ENCODE results near the gene KDM6A.
"Not testable (repeated sequence)": the region's sequence is repeated elsewhere in the genome, so short reads cannot be mapped to it uniquely, and the experiment has no call there.

Gene KDM6A

GRCh38 chrX:44967221-44967620 is 94.2 kb downstream of the KDM6A start:
- DNase-seq, result no peak

GRCh38 chrX:44970709-44971108 is 97.7 kb downstream of the KDM6A start:
- DNase-seq, result no peak

GRCh38 chrX:44971674-44972073 is 98.7 kb downstream of the KDM6A start:
- no peak for DNase-seq

- no peak for DNase-seq
Observed at GRCh38 chrX:44972132-44972531, 99.1 kb downstream of the KDM6A start.

DNA sequence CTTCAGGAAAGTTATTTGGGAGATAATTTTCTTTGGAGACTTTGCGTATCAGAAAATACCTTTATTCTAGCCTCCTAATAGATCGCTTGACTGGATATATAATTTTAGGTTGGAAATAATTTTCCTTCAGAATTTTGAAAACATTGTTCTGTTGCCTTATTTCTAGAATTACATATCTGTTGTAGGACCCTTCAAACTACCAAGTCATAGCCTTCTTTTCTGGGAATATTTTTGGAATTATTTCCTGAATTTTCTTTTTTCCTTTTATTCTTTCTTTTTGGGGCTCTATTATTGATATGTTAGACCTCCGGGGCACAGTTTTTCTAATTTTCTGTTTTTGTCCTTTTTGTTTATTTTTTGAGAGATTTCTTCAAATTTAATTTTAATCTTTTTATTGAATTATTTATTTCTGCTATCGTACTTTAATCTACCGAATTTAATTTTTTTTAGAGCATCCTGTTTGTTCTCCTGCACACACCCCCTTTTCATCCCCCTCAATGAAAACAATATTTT is 100.5 kb downstream of the KDM6A start:
- no peak for DNase-seq

GRCh38 chrX:44974451-44974850 is 101.5 kb downstream of the KDM6A start:
- peak; percentile 48 for DNase-seq

DNA sequence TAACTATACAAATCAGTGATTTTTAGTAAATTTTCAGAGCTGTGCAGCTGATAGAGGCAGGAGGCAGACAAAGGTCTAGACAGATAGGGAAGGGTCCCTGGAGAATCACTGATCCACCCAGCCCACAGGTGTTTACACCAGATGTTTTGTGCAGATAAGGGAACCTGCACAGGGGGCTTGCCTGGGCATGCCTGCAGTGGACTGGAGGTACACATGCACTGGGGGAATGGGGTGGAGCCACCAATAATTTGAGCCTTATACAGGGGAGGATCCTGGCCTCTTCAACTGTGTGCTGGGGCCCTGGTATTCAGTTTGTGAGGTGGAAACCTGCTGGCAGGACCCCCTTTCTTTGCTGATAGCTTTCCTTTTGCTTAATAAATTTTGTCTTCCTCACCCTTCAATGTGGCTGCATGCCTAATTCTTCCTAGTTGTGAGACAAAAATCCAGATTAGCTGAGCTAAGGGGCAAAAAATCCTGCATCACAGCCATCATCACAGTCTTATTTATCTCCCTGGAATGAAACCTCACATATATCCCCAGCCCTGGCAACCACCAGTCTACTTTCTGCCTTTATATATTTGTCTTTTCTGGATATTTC is 102.8 kb downstream of the KDM6A start:
- no peak for DNase-seq

DNA sequence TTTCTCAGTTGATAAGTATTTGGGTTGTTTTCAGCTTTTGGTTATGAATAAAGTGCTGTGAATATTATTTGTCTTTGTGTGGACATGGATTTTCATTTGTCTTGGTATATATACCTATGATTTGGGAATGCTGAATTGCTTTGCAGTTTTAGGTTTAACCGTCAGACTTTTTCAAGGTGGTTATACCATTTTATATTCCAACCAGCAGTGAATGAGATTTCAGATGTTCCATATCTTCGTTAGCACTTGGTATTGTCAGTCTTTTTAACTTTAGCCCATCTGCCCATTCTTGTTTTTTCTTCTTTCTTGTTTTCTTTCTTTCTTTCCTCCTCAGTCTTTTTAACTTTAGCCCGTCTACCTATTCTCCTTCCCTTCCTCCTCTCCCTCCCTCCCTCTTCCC is 106.0 kb downstream of the KDM6A start:
- DNase-seq, result no peak

DNA sequence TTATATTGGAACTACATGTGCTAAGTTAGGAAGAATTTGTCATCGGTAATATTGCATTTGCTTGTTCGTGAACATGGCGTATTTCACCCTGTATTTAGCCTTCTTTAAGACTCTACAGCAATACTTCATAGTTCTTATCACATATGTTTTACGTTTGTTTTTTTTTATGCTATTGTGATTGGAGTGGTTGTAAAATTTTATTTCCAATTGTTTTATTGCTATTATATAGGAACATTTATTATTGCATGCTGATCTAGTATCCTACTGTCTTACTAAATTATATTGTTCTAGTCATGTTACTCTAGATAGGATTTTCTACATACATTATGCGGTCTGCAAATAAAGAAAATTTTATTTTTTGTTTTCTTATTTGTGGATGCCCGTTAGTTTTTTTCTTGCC is 107.4 kb downstream of the KDM6A start:
- no peak for DNase-seq

- DNase-seq, result no peak
Observed at GRCh38 chrX:44980883-44981282, 107.9 kb downstream of the KDM6A start.

DNA sequence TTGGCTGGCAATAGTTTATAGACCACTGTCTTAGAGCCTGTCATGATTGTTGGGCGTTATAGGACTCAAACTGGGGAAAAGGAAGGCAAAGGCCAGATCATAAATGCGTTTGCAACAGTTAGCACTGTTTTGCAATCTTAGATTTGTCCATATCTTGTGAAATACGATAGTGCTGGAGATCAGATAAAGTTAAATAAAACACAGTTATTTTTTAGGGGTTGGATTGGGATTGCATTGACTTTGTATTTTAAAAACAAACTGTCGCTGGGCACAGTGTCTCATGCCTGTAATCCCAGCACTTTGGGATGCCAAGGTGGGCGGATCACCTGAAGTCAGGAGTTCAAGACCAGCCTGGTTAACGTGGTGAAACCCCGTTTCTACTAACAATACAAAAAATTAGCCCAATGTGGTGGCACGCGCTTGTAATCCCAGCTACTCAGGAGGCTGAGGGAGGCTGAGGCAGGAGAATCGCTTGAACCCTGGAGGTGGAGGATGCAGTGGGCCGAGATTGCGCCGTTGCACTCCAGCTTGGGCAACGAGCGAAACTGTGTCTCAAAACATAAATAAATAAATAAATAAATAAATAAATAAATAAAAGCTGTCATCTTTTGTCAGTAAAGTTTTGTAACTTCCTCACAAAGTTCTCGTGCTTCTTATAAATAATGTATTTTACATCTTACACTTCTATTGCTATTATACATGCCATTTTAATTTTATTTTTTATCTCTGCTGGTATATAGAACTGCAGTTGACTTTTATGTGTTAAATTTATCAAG is 117.2 kb downstream of the KDM6A start:
- DNase-seq, result no peak

DNA sequence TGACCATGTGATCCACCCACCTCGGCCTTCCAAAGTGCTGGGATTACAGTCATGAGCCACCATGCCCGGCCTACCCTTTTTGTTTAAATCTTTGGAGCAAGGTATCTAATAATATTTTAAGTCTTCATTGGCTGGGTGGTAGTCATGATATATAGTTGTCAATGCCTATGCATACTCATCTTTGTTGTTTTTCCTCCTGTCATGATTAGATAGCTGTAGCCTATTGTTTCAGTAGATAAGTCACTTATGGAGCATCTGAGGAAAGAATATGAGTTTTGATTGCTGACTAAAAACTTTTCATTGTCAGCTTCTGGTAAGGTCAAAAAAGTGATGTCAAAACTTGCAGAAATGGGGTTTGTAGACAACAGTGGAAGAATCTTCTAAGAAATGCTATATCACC is 119.8 kb downstream of the KDM6A start:
- no peak for DNase-seq

DNA sequence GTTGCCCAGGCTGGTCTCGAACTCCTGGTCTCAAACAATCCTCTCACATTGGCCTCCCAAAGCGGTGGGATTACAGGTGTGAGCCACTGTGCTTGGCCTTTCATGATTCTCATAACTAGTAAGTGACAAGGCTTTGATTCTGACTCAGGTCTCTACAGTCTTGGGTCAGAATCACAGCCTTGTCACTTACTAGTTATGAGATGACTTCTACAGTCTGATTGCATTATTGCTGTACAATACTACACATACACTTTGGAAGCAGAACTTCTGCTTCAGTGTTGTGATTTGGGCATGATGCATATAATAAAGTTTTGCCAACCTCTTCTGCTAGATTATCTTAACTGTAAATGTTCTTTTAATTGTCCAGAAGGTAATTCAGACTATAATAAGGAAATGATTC is 123.3 kb downstream of the KDM6A start:
- DNase-seq, result no peak

- no peak for DNase-seq
Observed at GRCh38 chrX:44997282-44997812, 124.4 kb downstream of the KDM6A start.

GRCh38 chrX:44997888-44998287 is 124.9 kb downstream of the KDM6A start:
- no peak for DNase-seq

DNA sequence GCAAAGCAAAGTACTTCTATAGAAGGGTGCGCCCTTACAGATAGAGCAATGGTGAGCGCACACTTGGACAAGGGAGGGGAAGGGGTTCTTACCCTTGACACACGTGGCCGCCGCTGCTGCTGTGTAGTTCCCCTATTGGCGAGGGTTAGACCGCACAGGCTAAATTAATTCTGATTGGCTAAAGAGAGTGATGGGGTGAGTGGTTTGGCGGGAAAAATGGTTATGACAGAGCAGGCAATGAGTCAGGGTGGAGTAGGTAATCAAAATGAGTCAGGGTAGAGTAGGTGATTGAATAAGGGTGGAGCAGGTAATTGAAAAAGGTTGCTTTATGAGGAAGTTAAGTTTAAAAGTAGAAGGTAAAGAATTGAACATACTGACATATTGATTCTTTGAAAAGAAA is 126.2 kb downstream of the KDM6A start:
- not testable (repeated sequence) for DNase-seq

GRCh38 chrX:44999872-45000271 is 126.9 kb downstream of the KDM6A start:
- DNase-seq, result not testable (repeated sequence)

GRCh38 chrX:45001048-45001447 is 128.1 kb downstream of the KDM6A start:
- DNase-seq, result no peak

DNA sequence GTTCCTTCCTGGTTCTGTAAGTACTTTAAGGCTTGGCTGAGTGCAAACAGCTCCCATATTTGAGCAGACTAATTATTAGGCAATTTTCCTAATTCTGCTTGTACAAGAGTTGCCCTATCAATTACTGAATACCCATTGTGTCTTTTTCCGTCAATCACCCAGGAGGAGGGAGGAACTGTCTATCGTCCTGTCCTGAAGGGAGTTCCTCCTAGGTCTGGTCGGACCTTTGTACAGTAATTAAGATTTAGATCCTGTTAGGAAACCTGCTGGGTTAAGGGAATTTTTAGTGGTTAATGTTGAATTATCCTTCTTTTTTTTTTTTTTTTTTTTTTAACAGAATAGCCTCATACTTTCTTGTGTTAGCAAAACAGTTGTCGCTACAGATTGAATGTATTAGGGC is 130.1 kb downstream of the KDM6A start:
- DNase-seq, result no peak

DNA sequence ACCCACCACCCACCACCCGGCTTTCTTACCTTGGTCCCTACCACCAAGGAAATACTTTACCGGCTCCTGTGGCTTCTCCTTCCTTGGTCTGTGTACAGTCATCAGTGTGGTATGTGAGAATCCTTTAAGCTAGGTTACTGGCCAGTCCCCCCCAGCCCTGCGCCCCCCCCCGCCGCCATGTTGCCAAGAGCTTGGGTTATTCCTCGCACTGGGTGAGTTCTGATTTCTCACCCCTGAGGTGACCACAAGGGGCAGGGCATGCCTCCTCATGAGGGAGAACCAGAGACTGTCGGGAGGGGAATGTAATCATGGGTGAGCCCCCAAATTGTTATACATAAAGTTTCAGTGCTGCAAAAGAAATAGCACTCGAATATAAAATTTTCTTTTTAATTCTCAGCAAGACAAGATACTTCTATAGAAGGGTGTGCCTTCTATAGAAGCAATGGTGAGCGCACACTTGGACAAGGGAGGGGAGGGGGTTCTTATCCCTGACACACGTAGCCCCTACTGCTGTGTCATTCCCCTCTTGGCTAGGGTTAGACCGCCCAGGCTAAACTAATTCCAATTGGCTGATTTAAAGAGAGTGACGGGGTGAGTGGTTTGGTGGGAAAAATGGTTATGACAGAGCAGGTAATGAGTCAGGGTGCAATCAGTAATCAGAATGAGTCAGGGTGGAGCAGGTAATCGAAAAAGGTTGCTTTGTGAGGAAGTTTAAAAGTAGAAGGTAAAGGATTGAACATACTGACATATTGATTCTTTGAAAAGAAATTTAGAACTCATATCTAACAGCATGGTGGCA is 133.2 kb downstream of the KDM6A start:
- DNase-seq, result peak; percentile 5

DNA sequence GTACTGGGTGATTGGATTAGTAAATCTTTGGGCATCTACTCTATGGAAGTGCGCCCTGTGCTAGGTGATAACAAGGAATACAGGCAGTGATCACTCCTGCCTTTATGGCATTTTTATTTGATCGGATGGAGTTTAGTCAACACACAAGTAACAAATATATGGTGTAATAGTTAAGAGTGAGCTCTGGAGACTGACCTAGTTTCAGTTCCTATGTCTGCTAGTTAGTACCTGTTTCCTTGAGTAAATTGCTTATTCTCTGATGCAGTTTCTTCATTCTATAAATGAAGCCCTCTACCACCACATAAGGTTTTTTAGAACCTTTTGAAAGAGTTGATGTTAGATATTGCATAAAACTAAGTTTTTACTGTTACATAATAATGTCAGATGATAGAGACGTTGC is 134.6 kb downstream of the KDM6A start:
- no peak for DNase-seq

DNA sequence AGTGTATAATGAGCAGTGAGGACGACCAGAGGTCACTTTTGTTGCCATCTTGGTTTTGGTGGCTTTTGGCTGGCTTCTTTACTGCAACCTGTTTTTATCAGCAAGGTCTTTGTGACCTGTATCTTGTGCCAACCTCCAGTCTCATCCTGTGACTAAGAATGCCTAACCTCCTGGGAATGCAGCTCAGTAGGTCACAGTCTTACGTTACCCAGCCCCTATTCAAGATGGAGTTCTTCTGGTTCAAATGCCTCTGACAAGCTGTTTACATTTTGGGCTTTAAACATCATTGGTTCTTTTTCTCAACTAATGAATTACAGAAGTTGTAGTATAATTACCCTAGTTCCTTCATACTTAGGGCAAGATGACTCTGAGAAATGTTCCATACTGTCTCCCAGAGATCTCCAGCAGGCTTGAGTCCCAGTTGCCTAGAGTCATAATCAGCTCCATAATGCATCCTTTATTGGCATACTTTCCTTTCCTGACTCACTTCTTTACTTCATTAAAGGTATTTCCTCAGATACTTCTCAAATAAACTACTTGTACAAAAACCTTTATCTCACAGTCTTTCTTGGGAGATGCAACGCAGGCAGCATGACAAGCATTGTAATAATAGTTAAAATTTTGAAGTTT is 136.5 kb downstream of the KDM6A start:
- peak; percentile 10 for DNase-seq

- DNase-seq, result peak; percentile 78
Observed at GRCh38 chrX:45011131-45011530, 138.1 kb downstream of the KDM6A start.
